ENCODE measurements around the gene LRCH1. TPM values are rescaled to one million over a fixed set of nuclear protein-coding genes. Genes with fewer than 3 reads are reported as not detected.

Gene LRCH1
- total RNA-seq, 2 experiments from 2014 or later, result 15.5 to 17.1 TPM

DNA sequence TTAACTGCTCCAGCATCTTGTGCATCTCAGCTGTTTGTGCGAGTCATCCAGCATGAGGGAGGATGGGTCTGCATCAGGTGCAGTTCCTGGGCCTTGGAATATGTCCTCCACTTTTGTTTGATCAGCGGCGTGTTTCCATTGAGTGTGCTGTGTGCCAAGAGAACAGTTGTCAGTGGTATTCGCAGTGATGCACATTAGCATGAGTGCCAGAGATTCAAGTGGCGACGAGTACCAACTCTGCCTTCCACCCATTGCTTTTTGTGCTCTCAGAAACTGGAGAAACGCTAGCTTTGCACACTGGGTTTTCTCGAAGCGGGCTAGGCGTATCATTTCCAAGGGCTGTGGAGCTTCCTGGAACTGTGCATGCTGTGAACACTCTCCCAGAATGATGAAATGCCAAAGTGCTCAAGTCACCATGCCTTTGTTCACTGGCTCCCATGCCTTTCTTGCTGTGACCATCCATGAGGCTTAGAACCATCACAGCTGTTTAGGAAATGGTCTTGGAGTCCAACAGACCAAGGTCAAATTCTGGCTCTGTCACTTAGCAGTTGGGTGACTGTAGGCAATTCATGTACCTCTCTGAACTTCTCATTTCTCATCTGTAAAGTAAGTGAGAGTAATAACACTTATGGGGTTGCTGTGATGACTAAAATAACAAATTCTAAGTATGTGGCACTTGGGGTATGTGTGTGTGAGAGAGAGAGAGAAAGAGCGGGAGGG is 18.4 kb downstream of the LRCH1 start:
- Mint-ChIP-seq H3K9me3 (no peaks in the 10 kb centered on the region), H3K4me1 (ENCODE audit: low read depth) (peaks cover 36% of the 10 kb centered on the region), H3K4me3 (no peak overlapping the region), H3K27ac (no peak overlapping the region), H3K27me3 (no peaks in the 10 kb centered on the region), H3K36me3 (ENCODE audit: low read depth) (peaks cover 5% of the 10 kb centered on the region)
- ATAC-seq, result peak; percentile 55
- no peak for DNase-seq
- intact Hi-C loops (cut with micrococcal nuclease), result no loop called here
- no peak for TF ChIP-seq CTCF (IDR thresholded peaks at IDR 0.05)
- POLR2A ChIA-PET, result interaction anchor here (0.5 to 1.6 kb wide), 4 partner anchors 8 to 182 kb away, joined by 3 to 4 read pairs (median 3); no protein-coding TSS in a partner anchor
- CTCF ChIA-PET, result interaction anchor here (0.9 to 3.3 kb wide), 3 partner anchors 20 to 104 kb away, joined by 3 to 16 read pairs (median 3); no protein-coding TSS in a partner anchor

GRCh38 chr13:46571909-46572595 is 19.1 kb downstream of the LRCH1 start:
- no peak for TF ChIP-seq CTCF (IDR thresholded peaks at IDR 0.05)
- ChIA-PET POLR2A (interaction anchor here (0.5 to 0.9 kb wide), 2 partner anchors 17 to 182 kb away, joined by 3 to 4 read pairs; no protein-coding TSS in a partner anchor), CTCF (interaction anchor here (0.9 to 2.2 kb wide), 3 partner anchors 20 to 103 kb away, joined by 3 to 11 read pairs (median 3); no protein-coding TSS in a partner anchor)
- Mint-ChIP-seq H3K27ac (no peak overlapping the region), H3K36me3 (ENCODE audit: low read depth) (peaks cover 5% of the 10 kb centered on the region), H3K9me3 (no peaks in the 10 kb centered on the region), H3K4me3 (no peak overlapping the region), H3K27me3 (no peaks in the 10 kb centered on the region), H3K4me1 (ENCODE audit: low read depth) (peaks cover 35% of the 10 kb centered on the region)
- DNase-seq (no peak), ATAC-seq (no peak)
- intact Hi-C loops (cut with micrococcal nuclease), result no loop called here

DNA sequence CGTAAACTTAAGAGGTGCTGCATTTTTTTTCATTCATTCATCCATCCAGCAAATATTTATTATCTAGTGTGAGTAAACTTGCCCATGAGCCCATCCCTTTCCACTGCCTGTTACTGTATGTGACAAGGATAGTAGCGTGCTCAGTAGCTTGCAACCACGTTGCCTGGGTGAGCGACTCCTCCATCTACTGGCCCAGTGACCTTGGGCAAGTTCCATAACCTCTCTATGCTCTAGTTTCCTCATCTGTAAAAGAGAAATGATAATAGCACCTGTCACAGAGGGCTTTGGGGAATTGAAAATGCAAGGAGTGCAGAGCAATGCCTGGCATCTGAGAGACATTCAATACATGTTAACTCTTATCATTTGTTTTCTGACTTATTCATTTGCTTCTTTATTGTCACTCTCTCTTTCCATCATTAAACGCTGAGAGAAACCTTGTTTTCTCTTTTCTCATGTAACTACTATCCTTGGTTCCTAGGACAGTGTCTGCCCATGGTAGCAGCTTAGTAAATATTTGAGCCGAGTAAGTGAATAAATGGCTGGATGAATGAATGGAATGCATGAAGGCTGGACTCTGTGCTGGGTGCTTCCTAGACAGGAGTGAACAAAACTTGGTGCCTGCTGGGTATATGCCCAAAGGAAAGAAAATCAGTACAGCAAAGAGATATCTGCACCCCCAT is 19.9 kb downstream of the LRCH1 start:
- POLR2A ChIA-PET, result no interaction called here
- TF ChIP-seq CTCF (IDR thresholded peaks at IDR 0.05), result no peak
- Mint-ChIP-seq H3K27ac (no peak overlapping the region), H3K9me3 (no peaks in the 10 kb centered on the region), H3K27me3 (no peaks in the 10 kb centered on the region), H3K4me3 (no peak overlapping the region), H3K36me3 (ENCODE audit: low read depth) (peaks cover 5% of the 10 kb centered on the region), H3K4me1 (ENCODE audit: low read depth) (peaks cover 39% of the 10 kb centered on the region)
- DNase-seq (no peak), ATAC-seq (no peak)
- intact Hi-C loops (cut with micrococcal nuclease), result no loop called here
- CTCF ChIA-PET, result interaction anchor here (0.9 to 2.2 kb wide), 3 partner anchors 21 to 102 kb away, joined by 3 to 11 read pairs (median 3); no protein-coding TSS in a partner anchor

GRCh38 chr13:46575301-46575771 is 22.4 kb downstream of the LRCH1 start:
- Mint-ChIP-seq H3K4me1 (ENCODE audit: low read depth) (peaks cover 63% of the 10 kb centered on the region), H3K27me3 (no peaks in the 10 kb centered on the region), H3K36me3 (ENCODE audit: low read depth) (peaks cover 5% of the 10 kb centered on the region), H3K27ac (no peak overlapping the region), H3K4me3 (no peak overlapping the region), H3K9me3 (no peaks in the 10 kb centered on the region)
- POLR2A ChIA-PET, result interaction anchor here (0.6 to 1.2 kb wide), 2 partner anchors 14 to 103 kb away, joined by 3 read pairs; no protein-coding TSS in a partner anchor
- intact Hi-C loops (cut with micrococcal nuclease), result no loop called here
- DNase-seq, result peak; percentile 48
- CTCF ChIA-PET, result interaction anchor here (1.8 kb wide), 1 partner anchor 24 kb away, joined by 9 read pairs; no protein-coding TSS in a partner anchor
- ATAC-seq, result peak; percentile 29
- TF ChIP-seq CTCF (IDR thresholded peaks at IDR 0.05), result no peak

Measured in activated CD8-positive, alpha-beta T cell treated with anti-CD3 and anti-CD28 coated beads for 36 hours (primary cell).